ENCODE measurements around the gene SOCS7.

DNA sequence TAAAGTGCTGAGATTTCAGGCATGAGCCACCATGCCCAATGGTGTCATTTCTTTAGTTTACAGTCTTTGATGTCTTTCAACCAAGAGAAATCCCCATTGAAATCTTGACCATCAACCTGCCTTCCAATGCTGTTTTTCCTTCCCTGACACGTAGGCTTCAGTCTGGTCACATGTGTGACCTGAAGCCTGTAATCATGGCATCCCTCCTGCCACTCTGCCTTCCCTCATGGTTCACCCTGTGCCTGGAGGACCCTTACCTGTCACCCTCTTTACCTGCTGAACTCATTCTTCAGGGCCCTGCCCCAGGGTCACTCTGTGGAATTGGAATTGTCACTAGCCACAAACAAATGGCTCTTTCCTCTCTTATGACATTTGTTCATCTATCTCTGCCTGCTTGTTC is 58.6 kb downstream of the SOCS7 start:
- TF ChIP-seq GATA2 (IDR thresholded peaks at IDR 0.05; ENCODE audit: low read depth, low read length) (no peak), GATA3 (IDR thresholded peaks at IDR 0.05; ENCODE audit: low read depth, low read length) (no peak)

Measured in SH-SY5Y (cell line).